PC-9 (cell line): Measurements from ENCODE around the gene OR3A2.

Experiments used
- EZH2 ChIP-seq: fragments of 200-600 bp; sonication (generic); IDR thresholded peaks from 2 replicates; pipeline ENCODE4 v1.8.0; 2017; ENCODE audit warnings: antibody characterized with exemption, low read depth
- TF ChIP-seq, protein P1 (sequence below): fragments of 200-600 bp; sonication (generic); conservative IDR thresholded peaks from 2 replicates; pipeline ENCODE4 v1.6.1; 2017; ENCODE audit warnings: mixed run types, antibody characterized with exemption, mild to moderate bottlenecking, moderate library complexity

GRCh38 chr17:3381957-3382356 is 4.2 kb downstream of the OR3A2 start:
- TF ChIP-seq, protein P1, sequence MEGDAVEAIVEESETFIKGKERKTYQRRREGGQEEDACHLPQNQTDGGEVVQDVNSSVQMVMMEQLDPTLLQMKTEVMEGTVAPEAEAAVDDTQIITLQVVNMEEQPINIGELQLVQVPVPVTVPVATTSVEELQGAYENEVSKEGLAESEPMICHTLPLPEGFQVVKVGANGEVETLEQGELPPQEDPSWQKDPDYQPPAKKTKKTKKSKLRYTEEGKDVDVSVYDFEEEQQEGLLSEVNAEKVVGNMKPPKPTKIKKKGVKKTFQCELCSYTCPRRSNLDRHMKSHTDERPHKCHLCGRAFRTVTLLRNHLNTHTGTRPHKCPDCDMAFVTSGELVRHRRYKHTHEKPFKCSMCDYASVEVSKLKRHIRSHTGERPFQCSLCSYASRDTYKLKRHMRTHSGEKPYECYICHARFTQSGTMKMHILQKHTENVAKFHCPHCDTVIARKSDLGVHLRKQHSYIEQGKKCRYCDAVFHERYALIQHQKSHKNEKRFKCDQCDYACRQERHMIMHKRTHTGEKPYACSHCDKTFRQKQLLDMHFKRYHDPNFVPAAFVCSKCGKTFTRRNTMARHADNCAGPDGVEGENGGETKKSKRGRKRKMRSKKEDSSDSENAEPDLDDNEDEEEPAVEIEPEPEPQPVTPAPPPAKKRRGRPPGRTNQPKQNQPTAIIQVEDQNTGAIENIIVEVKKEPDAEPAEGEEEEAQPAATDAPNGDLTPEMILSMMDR, result no peak
- no peak for TF ChIP-seq EZH2
